Suppressor macrophage (primary cell): Measurements from ENCODE around the gene CA11.

Experiments used
- DNase-seq, 4 experiments: peaks; one replicate each; pipeline ENCODE4 v3.0.0-alpha.2; 2020 to 2022

CA11 gene

GRCh38 chr19:48613024-48613851 is 32.7 kb downstream of the CA11 start:
- no peak for DNase-seq

GRCh38 chr19:48611872-48612271 is 34.1 kb downstream of the CA11 start:
- DNase-seq, result no peak

- DNase-seq, result no peak
These were observed 36.3 kb downstream of the CA11 start for GRCh38 chr19:48609571-48610108.

GRCh38 chr19:48608798-48609263 is 37.2 kb downstream of the CA11 start:
- DNase-seq, result peak; percentile 71 to 84 (median 79)

- no peak for DNase-seq
These were observed 38.6 kb downstream of the CA11 start for GRCh38 chr19:48607359-48607755.

- no peak for DNase-seq
These were observed 39.3 kb downstream of the CA11 start, which contains the start of gene SPACA4 for GRCh38 chr19:48606463-48607358. Gene SPACA4 (plus strand): TSS chr19:48606742. CDS start chr19:48606979, 237 bp downstream.

GRCh38 chr19:48603850-48604249 is 42.1 kb downstream of the CA11 start:
- no peak for DNase-seq

- no peak for DNase-seq
These were observed 42.5 kb downstream of the CA11 start for GRCh38 chr19:48603449-48603848.

- DNase-seq, result no peak
These were observed 43.0 kb downstream of the CA11 start for GRCh38 chr19:48603001-48603400.

- no peak for DNase-seq
These were observed 45.1 kb downstream of the CA11 start for GRCh38 chr19:48600679-48601417.

- no peak for DNase-seq
These were observed 46.8 kb downstream of the CA11 start for GRCh38 chr19:48598996-48599700.

GRCh38 chr19:48596679-48597465 is 49.1 kb downstream of the CA11 start:
- DNase-seq, result peak in 2 of 4 experiments; percentile 25 to 35

- no peak for DNase-seq
These were observed 49.8 kb downstream of the CA11 start for GRCh38 chr19:48596237-48596636.

GRCh38 chr19:48595833-48596232 is 50.2 kb downstream of the CA11 start:
- no peak for DNase-seq

GRCh38 chr19:48595171-48595570 is 50.8 kb downstream of the CA11 start:
- DNase-seq, result no peak

GRCh38 chr19:48591021-48591420 is 55.0 kb downstream of the CA11 start:
- DNase-seq, result peak; percentile 12 to 38 (median 20)

- DNase-seq, result peak; percentile 92 to 97 (median 96)
These were observed 57.2 kb downstream of the CA11 start for GRCh38 chr19:48588670-48589401.
